D721Med (cell line): ENCODE data around the gene AMT.

ENCODE experiments used
- DNase-seq: peaks from one replicate; pipeline ENCODE4 v3.0.0; 2011; ENCODE audit warnings: low spot score; ENCODE audit not compliant: insufficient read length
- FAIRE-seq: peaks from 2 replicates; lab custom pipeline; 2011; peaks lifted over from hg19 to GRCh38; lab: Jason Lieb, UNC
- TF ChIP-seq, protein P1 (sequence below): IDR thresholded peaks from 2 replicates; pipeline ENCODE4 v1.5.1; 2012; ENCODE audit warnings: mild to moderate bottlenecking, control low read depth; ENCODE audit not compliant: insufficient read depth; ENCODE audit errors: missing control alignments

The AMT gene

GRCh38 chr3:49454458-49454857 lies 32.2 kb upstream of the AMT start:
- FAIRE-seq = no peak
- TF ChIP-seq, protein P1, sequence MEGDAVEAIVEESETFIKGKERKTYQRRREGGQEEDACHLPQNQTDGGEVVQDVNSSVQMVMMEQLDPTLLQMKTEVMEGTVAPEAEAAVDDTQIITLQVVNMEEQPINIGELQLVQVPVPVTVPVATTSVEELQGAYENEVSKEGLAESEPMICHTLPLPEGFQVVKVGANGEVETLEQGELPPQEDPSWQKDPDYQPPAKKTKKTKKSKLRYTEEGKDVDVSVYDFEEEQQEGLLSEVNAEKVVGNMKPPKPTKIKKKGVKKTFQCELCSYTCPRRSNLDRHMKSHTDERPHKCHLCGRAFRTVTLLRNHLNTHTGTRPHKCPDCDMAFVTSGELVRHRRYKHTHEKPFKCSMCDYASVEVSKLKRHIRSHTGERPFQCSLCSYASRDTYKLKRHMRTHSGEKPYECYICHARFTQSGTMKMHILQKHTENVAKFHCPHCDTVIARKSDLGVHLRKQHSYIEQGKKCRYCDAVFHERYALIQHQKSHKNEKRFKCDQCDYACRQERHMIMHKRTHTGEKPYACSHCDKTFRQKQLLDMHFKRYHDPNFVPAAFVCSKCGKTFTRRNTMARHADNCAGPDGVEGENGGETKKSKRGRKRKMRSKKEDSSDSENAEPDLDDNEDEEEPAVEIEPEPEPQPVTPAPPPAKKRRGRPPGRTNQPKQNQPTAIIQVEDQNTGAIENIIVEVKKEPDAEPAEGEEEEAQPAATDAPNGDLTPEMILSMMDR = peak; percentile 16
- DNase-seq = no peak

- no peak for DNase-seq
- TF ChIP-seq, protein P1 = no peak
- no peak for FAIRE-seq
These were observed 31.3 kb upstream of the AMT start for GRCh38 chr3:49453621-49454020.

DNA sequence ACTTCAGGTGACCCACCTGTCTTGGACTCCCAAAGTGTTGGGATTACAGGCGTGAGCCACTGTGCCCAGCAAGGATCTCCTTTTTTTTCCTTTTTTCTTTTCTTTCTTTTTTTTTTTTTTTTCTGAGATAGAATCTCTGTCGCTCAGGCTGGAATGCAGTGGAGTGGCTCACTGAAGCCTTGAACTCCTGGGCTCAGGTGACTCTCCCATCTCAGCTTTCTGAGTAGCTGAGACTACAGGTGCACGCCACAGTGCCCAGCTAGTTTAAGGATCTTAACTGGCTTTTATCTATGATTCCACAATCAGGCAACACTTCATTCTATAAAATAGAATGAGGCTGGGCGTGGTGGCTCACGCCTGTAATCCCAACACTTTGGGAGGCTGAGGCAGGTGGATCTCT lies 23.1 kb upstream of the AMT start:
- DNase-seq (no peak), FAIRE-seq (no peak)
- TF ChIP-seq, protein P1 = no peak

DNA sequence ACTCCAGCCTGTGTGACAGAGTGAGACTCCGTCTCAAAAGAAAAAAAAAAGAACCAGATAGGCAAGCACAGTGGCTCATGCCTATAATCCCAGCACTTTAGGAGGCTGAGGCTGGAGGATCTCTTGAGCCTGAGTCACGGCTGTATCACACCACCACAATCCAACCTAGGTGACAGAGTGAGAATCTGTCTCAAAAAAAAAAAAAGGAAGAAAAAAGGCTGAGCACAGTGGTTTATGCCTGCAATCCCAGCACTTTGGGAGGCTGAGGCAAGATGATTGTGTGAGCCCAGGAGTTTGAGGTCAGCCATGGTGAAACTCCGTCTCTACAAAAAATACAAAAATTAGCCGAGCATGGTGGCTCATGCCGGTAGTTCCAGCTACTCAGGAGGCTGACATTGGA lies 12.5 kb upstream of the AMT start:
- FAIRE-seq (no peak), DNase-seq (no peak)

DNA sequence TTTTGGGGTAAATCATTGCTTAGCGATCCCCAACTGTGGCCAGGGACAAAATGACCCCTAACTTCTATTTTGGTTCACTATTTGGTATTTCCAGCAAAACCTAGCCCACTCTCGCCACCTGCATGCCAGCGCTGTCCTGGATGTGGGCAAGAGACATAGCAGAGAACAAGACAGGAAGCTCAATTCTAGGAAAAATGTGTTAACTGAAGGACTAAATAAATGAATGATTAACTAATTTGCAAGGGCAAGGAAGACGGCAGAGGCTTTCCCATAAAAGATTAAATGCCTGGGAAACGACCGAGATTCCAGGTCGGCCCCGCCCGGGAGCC lies 6.4 kb upstream of the AMT start:
- FAIRE-seq (no peak), DNase-seq (no peak)
- TF ChIP-seq, protein P1 = peak; percentile 15

More for the DNA sequence above, 12.5 kb upstream of the AMT start:
- TF ChIP-seq, protein P1 = no peak

DNA sequence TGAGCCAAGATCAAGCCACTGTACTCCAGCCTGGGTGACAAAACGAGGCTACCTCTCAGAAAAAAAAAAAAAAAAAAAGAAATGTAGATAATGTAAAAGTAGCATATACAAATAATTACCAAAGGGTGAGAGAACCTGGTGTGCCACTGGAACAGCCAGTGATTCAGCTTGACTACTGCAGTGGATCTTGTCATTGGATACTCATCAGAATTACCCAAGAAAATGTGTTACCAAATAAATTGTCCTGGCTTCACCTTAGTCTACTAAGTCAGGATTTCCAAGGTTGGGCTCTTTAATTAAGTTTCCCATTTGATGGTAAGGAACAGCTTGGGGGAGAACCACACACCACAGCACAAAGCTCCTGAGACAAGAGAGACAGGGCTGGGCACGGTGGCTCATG lies 5.3 kb upstream of the AMT start:
- DNase-seq (no peak), FAIRE-seq (no peak)
- TF ChIP-seq, protein P1 = no peak

DNA sequence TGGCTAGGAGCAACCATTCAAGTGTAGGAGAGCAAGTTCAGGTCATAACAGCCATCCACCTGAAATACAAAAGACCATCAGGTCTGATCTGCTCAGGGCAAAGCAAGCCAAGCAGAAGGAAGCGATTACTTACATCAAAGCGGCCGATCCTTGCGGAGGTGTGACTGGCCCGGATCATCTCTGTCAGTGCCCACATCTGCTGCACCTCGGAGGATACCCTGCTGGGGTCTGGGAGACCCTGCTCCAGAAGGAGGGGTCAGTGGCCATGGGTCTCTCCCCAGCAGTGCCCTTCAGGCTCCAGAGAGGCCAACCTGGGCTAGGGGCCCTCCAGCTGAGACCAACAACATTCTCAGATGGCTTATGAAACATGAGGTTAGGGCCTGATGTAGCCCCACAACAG lies 2.5 kb upstream of the AMT start:
- FAIRE-seq (no peak), DNase-seq (no peak)
- TF ChIP-seq, protein P1 = no peak
